Measurements from ENCODE around the gene GPC3.
A peak's percentile ranks its signal among the peaks of the same experiment; 100 is the strongest.
"Not testable (repeated sequence)": the region's sequence is repeated elsewhere in the genome, so short reads cannot be mapped to it uniquely, and the experiment has no call there.

The GPC3 gene

DNA sequence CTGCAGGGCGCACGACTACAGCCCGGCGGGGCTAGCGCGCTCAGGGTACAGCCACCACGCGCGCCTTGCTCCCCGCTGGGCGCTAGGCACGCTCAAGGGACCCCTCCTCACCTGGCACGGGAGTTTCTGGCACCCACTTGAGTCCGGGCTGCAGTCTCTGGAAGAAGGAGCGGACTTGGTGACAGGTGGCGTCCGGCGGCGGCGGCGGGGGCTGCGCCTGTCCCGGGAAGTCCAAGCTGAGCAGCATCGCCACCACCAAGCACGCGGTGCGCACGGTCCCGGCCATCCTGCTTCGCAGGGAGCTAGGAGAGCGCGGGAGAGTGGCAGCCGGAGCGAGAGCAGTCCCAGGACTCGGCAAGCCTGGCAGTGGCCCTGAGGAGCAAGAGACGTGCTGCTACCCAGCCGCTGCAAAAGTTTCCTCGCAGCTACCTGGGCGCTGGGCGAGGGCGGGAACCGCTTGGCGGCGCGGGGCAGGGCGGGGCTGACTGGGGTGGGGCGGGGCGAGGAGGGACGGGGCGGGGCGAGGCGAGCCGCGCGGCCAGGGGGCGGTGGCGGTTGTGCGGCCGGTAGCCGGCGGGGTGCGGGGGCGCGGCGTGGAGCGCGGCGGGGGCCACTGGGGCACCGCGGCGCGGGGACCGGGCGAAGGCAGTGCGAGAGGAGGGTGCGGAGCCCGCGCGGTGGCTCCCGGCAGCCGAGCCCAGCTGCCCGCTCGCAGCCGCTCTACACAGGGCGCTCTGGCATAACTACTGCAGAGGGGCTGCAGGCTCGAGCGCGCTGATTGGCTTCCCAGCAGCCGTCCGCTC is at the start of gene GPC3:
Gene GPC3, minus strand, starts transcription at position 431 of the 803 bp plus-strand sequence.
- FAIRE-seq, result no peak

DNA sequence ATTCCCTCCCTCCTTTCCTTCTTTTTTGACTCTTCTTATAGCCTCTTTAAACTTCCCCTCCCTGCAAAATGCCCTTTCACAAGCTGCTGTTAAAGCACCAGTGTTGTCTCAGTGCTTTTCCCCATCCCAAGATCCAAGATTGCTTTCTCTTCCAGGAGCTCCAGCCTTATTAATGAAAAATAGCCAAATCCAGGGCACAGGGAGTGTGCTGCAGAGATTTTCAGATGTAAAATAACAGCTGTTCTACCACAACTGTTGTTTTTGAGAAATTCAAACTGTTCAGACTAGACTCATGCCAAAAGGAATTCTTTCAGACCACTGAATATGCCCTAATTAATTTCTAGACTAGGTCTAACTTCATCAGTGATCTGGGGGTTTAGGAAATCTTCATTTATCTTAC is 47.0 kb upstream of the GPC3 start:
- FAIRE-seq, result no peak

DNA sequence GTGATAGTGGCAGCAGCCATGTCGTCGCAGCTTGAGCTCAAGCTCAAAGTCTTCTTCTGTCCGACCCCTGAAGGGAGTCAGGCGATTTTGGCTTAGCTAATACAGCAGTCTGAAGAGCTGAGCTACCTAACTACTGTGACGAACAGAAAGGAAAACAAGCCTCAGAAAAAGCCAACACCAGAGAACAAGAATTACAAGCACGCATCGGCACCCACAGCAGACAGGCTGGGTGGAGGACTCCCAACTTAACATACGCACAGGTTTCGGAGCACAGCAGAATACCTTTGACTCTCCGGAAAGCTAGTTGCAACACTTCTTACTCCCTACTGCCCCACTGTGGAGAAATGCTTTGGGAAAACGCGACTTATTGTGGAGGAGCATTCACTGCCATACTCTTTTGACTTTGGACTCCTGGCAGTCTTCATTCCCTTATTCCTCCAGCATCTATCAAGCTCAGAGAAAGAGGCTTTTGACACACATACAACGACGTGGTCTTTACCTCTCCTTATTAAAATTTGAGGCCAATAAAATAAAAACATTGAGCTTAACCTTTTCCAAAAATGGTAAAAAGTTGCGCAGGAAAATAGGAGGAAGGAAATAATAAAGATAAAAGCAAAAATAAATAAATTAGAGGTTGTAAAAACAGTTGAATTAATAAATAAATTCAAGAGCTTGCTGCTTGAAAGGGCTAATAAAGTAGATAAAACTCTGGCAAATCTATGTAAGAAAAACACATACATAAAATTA is 41.3 kb upstream of the GPC3 start:
- FAIRE-seq, result peak; percentile 49

DNA sequence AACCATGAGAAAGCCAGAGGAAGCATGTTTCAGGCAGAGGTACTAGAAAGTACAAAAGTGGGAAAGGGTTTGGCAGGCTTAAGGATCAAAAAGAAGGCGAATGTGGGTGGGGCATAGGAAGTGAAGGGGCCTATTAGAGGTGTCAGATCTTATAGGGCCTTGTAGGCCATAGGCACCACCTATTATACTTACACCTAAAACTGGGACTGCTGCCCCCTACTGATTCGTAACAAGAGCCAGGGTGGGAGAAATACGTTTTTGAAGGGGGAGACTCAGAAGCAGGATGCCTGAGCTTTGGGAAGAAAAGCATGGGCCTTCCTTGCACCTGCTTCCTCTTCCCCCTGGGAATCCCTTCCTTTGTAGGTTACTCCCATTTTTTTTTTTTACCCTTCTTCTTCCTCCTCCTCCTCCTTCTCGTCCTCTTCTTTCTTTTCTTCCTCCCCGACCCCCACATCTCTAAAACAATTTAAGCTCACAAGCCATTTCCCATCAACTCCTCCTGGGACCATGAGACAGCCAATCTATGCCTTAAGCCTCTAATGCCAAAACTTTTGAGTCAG is 40.7 kb upstream of the GPC3 start:
- no peak for FAIRE-seq

DNA sequence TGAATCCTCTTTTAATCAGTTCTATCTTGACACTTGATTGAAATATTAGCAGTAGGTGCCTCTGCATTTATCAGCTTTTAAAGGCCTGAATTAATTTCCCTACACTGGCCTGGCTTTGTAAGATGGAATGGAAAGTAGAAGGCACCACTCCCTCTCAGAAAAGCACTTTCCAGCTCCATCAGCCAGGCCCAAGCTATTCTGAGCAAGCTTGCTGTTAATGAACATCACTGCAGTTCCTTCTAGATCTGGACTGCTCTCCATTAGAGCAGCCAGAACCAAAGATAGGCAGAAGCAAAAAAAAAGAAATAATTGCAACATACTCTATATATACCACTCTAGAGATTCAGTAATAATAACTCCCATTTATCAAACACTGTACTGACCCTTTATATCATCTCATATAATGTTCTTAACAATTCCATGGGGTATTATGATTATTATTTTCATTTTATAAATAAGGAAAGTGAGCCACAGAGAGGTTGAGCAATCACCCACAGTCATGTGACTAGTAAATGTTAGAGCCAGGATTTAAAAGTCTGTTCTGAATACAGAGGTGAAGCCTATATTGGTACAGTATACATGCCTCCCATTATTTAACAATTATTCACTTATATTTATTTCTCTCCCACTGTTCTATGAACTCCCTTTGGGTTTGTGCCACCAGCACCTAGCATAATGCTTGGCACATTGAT is 39.4 kb upstream of the GPC3 start:
- FAIRE-seq, result no peak

DNA sequence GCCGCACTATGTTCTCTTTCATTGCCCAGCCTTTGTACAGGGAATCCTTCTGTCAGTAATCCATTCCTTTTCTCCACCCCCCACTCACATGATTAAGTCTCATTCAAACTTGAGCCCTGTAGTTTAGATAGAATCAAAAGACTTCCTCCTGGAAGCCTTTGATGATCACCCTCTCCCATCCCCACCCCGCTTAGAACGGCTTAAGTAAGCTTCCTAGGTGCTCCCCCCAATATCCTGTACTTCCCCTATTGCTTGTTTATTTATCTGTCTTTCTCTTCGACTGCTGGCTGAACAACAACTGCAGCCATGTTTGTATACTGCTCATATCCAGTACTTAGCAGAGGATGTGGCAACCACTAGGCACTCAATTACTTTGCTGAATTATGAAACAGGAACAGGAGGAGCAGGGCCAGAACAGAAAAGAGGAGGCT is 38.5 kb upstream of the GPC3 start:
- no peak for FAIRE-seq

DNA sequence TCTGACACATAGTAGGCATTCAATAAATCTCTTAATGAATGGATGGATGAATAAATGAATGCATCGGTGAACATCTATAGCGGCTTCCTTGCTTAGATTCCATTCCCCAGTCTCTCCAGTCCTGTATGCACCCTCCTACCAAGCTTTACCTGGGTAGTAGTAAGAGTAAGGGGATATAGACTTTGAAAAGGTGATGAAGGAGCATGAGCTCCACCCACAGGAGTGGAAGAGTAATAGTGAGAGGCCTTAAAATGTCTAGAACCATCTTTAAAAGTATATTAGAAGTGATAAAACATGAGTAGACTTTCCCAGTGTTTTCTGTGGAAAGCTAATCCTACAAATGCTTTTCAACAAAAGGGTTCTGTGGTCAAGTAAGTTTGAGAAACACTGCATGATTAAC is 35.5 kb upstream of the GPC3 start:
- FAIRE-seq, result no peak

DNA sequence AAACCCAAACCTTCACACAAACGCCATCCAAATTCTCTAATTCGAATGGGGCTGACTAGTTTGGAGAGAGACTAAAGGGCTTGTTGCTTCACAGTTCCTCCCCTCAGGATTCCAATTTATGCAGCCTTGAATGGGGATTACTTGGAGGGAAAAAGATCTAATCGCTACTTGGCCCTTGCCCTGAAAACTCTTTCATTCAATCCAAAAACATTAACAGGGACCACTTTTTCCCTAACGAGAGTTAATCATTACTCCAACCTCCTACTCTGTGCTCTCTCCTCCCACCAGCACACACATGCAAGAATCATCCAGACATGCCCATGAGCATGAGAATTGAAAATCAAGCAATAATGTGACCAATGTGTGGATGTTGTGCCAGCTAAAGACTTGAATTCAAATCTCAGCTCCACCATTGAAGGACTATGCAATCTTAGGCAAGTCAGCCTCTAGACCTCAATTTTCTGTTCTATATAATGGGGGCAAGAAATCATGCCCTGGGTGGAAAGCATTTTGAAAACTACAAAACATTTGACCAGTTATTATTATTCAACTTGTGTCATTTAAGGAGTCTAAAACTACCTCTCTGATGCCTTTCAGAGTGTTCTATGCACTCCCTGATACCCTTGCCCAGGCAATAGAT is 34.3 kb upstream of the GPC3 start:
- no peak for FAIRE-seq

DNA sequence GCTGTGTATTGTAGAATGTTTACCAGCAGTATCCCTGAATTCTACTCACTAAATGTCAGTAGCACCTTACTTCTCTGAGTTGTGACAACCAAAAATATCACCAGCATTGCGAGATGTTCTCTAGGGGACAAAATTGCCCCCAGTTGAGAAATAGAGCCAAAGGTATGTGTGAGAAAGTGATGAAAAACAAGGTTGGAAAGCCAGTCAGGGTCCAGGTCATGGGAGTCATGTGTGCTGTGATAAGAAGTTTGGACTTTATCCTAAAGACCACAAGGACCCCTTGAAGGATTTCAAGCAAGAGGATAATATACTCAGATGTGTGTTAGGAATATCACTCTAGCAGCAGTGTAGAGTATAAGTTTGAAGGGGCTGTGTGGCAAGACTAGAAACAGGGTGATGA is 30.9 kb upstream of the GPC3 start:
- FAIRE-seq, result not testable (repeated sequence)

DNA sequence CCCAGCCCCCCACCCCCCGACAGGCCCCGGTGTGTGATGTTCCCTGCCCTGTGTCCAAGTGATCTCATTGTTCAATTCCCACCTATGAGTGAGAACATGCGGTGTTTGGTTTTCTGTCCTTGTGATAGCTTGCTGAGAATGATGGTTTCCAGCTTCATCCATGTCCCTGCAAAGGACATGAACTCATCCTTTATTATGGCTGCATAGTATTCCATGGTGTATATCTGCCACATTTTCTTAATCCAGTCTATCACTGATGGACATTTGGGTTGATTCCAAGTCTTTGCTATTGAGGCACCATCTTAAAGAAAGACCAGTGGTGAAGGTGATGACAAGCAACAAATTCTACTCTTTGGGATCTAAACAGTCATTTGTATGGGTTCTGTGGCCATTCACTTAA is 30.1 kb upstream of the GPC3 start:
- not testable (repeated sequence) for FAIRE-seq

DNA sequence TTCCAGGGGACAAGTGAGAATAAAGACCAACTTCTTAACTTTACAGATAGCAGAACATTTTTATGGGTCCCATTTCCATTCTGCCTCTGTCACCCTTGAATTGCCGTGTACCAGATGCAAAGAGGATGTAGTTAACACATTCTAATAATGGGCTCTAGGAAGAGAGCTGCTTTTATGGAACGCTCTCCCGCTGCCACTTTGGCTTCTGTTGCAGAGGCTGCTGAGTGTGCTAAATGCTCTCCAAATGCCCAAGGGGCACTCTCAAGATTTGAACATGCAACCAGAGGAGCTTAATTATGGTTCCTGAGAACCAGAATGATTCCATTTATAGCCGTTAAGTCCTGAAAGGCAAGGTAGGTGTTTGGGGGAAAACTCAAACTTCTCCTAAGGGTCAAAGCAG is 28.1 kb upstream of the GPC3 start:
- FAIRE-seq, result no peak

DNA sequence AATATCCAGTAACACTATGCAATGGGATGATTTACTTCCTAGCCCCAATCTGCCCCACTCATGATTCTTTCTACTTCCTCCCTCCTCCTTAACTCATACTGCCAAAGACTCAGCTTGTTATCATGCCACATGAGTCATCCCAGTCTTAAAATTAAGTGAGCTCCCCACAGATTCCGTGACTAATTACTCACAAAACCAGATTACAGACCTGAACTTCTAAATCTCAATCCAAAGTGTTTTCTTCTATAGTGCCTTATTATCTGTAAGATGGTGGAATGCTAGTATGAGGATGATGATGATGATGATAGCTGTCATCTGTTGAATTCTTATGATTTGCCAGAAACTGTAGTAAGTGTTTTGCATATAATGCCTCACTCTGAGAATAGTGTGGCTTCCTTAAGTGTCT is 27.7 kb upstream of the GPC3 start:
- no peak for FAIRE-seq

DNA sequence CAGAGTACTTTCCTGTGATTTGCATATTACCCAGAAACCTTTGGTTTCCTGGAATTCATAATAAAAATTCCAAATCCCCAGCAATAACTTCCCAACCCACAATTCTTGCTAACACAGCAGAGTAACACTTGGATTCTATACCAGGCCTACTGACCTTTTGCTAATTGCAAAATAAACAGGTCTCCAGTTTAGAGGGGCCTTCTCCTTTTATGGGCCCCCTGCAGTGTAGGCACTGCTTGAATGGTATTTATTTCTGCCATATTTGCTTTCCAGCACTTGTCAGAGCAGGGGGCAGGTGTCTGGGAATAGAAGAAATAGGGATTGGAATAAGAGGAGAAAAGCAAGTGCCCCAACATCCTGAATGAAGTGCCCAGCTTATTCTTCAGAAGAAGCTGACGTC is 25.3 kb upstream of the GPC3 start:
- FAIRE-seq, result no peak

DNA sequence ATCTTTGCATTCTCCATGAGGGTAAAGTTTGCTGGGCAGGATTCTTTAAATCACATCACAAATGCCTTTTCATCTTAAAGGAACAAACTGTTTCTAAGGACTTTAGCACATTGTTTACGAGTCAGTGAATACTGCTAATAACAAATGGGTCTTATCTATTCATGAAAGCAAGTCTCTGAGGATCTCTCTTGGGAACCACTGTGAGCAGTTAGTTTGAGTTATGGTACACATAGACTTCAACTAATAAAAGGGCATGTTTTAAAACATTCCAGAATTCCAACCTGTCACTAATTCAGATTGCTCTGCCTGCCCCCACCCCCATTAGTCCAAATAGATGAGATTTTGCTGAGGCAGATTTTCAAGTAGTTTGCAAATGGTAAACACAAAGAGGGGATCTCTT is 22.3 kb upstream of the GPC3 start:
- no peak for FAIRE-seq

DNA sequence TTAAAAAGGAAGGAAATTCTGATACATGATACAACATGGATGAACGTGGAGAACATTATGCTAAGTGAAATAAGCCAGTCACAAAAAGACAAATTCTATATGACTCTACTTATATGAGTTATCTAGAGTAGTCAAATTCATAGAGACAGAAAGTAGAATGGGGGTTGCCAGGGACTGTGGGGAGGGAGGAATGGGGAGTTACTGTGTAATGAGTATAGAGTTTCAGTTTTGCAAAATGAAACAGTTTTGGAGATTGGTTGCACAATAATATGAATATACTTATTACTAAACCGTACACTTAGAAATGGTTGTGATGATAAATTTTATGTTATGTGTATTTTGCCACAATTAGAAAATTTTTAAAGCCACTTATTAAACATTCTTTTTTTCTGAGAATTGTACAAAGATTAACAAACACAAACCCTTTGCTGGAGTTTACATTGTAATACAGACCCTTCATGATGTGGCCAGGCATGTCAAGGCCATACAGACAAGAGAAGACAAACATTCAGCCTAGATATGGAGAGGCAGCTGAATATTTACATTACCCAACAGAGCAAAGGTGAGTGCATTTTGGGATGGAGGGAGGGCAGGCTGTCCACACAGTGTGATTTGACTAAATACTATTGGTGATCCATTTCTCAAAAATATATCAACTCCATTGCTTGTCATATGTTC is 21.2 kb upstream of the GPC3 start:
- FAIRE-seq, result no peak

DNA sequence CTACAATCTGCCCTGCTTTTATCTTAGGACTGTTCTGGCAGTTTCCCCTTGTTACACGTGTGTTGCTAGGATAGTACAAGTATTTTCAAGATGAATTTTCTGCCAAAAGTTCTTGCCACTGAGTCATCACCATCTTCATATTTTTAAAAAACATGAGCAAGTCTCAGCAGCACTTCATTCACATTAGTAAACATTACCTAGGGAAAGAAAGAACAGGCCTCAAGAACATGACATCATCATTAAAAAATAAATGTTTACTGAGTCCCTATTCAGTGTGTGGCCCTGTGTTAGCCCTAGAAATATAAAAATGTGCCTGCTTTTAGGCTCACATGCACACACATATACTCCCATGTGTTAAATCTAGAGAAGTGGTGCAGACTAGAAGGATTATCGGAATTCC is 18.7 kb upstream of the GPC3 start:
- FAIRE-seq, result no peak

DNA sequence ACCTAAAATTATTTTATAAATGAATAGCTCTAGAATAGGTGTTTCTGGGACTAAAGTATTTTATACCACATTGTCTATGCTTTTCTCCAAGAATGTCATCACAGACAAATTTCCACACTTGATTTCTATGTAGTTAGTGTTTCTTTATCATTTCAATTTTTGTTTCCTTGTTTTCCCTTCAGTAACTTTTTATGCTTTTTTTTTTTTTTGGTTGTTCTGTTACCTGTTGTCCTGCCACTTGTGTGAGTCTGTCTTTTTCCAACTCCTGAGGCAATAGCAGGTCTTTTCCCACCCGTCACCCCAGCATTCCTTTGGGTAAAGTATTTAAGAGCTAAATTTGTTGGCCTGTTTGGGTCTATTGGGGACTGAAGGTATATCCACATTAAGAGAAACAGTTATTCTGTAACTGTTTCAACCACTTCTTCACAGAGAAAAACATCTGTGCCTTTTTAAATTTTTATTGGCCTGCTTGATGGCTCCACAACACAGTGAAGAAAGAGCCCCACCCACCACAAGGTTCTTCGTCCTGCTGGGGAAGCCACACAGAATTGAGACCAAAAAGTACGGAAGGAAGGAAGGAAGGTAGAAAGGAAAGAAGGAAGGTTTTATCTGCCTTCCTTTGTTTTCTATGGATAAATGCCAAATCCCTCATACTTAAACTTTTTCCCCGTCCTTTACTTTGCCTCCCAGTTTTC is 17.7 kb upstream of the GPC3 start:
- FAIRE-seq, result no peak

DNA sequence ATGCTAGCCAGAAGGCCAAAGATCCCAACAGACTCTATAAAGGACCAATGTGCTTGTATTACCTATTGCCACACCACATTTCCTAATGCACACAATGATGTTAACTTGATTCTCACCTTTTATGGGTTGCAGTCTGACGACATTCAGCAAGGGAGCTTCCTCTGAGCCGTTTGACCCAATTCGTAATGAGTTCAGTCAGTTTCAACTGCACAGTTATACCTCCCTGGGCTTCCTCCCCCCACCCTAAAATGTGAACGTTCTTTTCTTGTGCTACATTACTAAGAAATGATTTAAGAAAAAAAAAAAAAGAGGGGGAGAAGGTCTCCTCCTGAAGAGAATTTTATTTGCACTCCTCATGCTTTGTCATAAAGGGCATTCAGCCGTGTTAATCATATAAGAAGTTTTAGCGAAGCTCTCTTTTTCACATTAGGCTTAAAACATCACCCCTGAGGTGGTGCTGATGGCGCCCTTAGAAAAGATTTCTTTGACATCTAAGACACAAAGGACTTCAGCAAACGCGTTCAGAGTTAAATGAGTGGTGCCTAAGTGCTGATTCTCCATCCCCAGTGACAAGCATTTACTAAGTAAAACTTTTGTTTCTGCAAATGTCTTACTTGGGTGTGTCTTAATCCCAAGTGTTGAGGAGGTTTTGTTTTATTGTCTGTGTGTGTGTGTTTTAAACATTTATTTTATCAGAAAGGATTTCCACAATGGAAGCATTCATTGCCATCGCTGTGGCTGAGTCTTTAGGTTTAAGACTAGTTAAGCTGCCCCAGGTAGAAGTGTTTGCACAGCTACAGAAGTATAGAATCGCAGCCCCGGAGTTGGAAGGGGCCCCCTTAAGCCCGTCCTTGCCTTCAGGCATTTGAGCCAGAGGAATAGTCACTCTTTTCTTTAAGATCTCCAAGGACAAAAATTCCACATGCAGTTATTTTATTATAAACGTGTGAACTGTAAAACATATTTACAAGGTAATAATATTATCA is 15.2 kb upstream of the GPC3 start:
- no peak for FAIRE-seq

DNA sequence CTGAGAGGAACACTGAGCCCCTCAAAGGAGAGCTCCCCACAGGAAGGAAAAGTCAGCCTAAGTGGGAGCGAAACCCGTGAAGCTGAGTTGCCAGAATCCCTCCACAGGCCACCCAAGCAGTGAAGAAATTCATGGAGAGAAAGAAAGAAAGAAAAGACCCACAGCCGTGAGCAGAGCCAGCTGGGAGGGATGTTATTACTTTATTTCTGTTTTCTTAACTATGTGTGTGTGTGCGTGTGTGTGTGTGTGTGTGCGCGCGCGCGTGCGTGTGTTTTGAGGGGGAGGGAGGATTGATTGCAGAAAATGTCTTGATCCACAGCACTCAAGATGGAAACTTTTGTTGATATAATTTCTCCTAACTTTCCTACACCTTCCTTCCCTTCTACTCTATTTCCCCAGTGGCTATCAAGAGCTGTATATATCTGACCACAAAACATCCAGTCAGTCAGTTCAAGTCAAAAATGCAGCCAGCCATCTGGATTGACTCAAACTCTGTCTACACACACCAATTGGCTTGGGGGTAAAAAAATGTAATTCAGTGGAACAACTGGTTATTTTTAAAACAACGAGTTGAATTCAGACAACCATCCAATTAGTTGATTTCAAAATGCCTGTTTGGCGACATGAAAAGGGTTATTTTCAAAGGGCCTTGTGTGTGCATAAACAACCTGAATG is 13.8 kb upstream of the GPC3 start:
- FAIRE-seq, result no peak

DNA sequence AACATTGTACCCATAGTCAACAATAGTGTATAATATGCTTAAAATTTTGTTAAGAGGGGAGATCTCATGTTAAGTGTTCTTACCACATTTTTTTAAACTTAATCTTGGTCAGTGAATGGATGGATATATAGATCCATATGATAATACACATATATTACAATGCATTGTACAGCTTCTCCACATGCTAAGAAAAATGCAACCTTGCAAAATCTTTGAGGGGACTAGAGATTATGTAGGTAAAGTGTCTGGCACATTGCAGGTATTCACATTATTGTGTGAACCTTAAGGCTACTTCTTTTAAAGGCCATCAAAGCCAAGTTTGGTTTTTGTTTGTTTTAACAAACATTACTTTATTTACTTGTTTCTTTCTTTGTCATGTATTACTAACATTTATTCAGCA is 10.4 kb upstream of the GPC3 start:
- FAIRE-seq, result no peak

Data from colon (tissue), 2 donors.